DND-41 (cell line): Measurements from ENCODE around the gene SEMA4F.
A peak's percentile ranks its signal among the peaks of the same experiment; 100 is the strongest.

Experiments
- ATAC-seq: fragments of 200-7000 bp; cut with Tn5 transposase; 3 replicates; pipeline ENCODE4 v1.9.1; 2021; ENCODE audit warnings: low read depth; ENCODE audit not compliant: insufficient read depth
- DNase-seq: peaks from one replicate; pipeline ENCODE4 v3.0.0-alpha.2; 2020
- H2AFZ ChIP-seq: 2 replicates; pipeline ENCODE4 v1.6.0; 2012; ENCODE audit warnings: low read depth, low read length
- H3K27ac ChIP-seq: 2 replicates; pipeline ENCODE4 v1.5.1; 2012; ENCODE audit warnings: low read length, inconsistent platforms
- H3K27me3 ChIP-seq: fragments of 200-600 bp; sonication (generic); 2 replicates; pipeline ENCODE4 v1.6.0; 2012; ENCODE audit warnings: low read length, mild to moderate bottlenecking, inconsistent platforms; ENCODE audit not compliant: insufficient read depth, poor library complexity
- H3K36me3 ChIP-seq: 2 replicates; pipeline ENCODE4 v1.5.1; 2012; ENCODE audit warnings: low read length, inconsistent platforms; ENCODE audit not compliant: insufficient read depth
- H3K4me1 ChIP-seq: 2 replicates; pipeline ENCODE4 v1.5.1; 2012; ENCODE audit warnings: mild to moderate bottlenecking, low read length; ENCODE audit not compliant: insufficient read depth
- H3K4me2 ChIP-seq: 2 replicates; pipeline ENCODE4 v1.6.0; 2012; ENCODE audit warnings: mild to moderate bottlenecking, moderate library complexity, low read length, inconsistent platforms; ENCODE audit not compliant: insufficient read depth
- H3K4me3 ChIP-seq, 2 experiments: fragments of 200-600 bp in 1 of 2; shearing (Covaris generic) in 1 of 2; 2 replicates each; pipeline ENCODE4 v1.5.1; 2012 to 2016; ENCODE audit warnings: inconsistent platforms in 2 of 2, low read length in 2 of 2, mild to moderate bottlenecking in 2 of 2, low read depth in 1 of 2, moderate library complexity in 1 of 2
- H3K79me2 ChIP-seq: 2 replicates; pipeline ENCODE4 v1.6.0; 2012; ENCODE audit warnings: low read length, inconsistent platforms; ENCODE audit not compliant: insufficient read depth
- H3K9ac ChIP-seq: 2 replicates; pipeline ENCODE4 v1.6.0; 2012; ENCODE audit warnings: low read depth, mild to moderate bottlenecking, inconsistent platforms, low read length, moderate library complexity
- H3K9me3 ChIP-seq: 2 replicates; pipeline ENCODE4 v1.5.1; 2012; ENCODE audit warnings: low read length, moderate library complexity, mild to moderate bottlenecking, inconsistent platforms; ENCODE audit not compliant: insufficient read depth, severe bottlenecking
- H4K20me1 ChIP-seq: 2 replicates; pipeline ENCODE4 v1.6.0; 2012; ENCODE audit warnings: low read length; ENCODE audit not compliant: insufficient read depth
- EZH2 ChIP-seq: IDR thresholded peaks from 3 replicates; pipeline ENCODE4 v1.6.1; 2012; ENCODE audit warnings: borderline replicate concordance, low read depth, mild to moderate bottlenecking, moderate library complexity, low read length, inconsistent platforms; ENCODE audit not compliant: severe bottlenecking
- TF ChIP-seq, protein P1 (sequence below): IDR thresholded peaks from 2 replicates; pipeline ENCODE4 v1.5.1; 2012; ENCODE audit warnings: borderline replicate concordance, low read length, moderate library complexity, mild to moderate bottlenecking; ENCODE audit not compliant: poor library complexity, severe bottlenecking; ENCODE audit errors: extremely low read depth

Gene SEMA4F

DNA sequence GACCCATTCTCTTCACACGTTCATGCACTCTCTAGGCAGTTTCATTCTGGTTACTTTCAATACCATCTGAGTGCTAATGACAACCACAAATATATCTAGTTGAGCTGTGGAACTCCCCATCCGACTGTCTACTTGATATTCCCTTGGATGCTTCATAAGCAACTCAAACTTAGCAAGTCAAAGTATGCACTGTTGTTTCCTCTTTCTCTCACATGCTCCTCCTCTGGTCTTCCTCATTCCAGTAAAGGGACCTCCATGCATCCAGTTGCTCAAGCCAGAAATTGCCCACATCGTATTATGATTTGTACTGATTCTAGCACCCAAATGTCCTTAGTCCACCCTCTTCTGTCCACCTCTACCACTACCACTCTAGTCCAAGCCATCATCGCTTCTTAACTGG lies 22.3 kb downstream of the SEMA4F start:
- ATAC-seq (no peak), DNase-seq (no peak)
- H3K27ac ChIP-seq, result no peak overlapping the region
- no peaks in the 10 kb centered on the region for H4K20me1 ChIP-seq
- H2AFZ ChIP-seq, result no peak overlapping the region
- no peaks in the 10 kb centered on the region for H3K9me3 ChIP-seq
- H3K4me2 ChIP-seq, result no peak overlapping the region
- no peaks in the 10 kb centered on the region for H3K27me3 ChIP-seq
- no peak overlapping the region for H3K4me3 ChIP-seq
- no peaks in the 10 kb centered on the region for H3K4me1 ChIP-seq
- peaks cover 11% of the 10 kb centered on the region; the same call in 1 of the 2 replicates for H3K36me3 ChIP-seq
- no peaks in the 10 kb centered on the region for H3K79me2 ChIP-seq
- H3K9ac ChIP-seq, result no peak overlapping the region
- TF ChIP-seq, protein P1, sequence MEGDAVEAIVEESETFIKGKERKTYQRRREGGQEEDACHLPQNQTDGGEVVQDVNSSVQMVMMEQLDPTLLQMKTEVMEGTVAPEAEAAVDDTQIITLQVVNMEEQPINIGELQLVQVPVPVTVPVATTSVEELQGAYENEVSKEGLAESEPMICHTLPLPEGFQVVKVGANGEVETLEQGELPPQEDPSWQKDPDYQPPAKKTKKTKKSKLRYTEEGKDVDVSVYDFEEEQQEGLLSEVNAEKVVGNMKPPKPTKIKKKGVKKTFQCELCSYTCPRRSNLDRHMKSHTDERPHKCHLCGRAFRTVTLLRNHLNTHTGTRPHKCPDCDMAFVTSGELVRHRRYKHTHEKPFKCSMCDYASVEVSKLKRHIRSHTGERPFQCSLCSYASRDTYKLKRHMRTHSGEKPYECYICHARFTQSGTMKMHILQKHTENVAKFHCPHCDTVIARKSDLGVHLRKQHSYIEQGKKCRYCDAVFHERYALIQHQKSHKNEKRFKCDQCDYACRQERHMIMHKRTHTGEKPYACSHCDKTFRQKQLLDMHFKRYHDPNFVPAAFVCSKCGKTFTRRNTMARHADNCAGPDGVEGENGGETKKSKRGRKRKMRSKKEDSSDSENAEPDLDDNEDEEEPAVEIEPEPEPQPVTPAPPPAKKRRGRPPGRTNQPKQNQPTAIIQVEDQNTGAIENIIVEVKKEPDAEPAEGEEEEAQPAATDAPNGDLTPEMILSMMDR, result no peak
- TF ChIP-seq EZH2, result no peak

DNA sequence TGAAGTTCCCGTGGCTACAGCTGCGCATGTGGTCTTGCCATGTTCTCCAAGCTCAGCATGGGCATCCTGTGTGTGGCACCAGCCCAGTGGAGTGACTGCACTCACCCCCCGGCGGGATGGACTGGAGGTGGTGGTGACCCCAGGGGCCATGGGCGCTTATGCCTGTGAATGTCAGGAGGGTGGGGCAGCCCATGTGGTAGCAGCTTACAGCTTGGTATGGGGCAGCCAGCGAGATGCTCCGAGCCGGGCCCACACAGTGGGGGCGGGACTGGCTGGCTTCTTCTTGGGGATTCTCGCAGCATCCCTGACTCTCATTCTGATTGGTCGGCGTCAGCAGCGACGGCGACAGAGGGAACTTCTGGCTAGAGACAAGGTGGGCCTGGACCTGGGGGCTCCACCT lies 25.6 kb downstream of the SEMA4F start:
- no peak overlapping the region for H3K4me3 ChIP-seq
- no peaks in the 10 kb centered on the region for H3K4me1 ChIP-seq
- no peaks in the 10 kb centered on the region for H3K79me2 ChIP-seq
- no peaks in the 10 kb centered on the region for H3K9me3 ChIP-seq
- DNase-seq (no peak), ATAC-seq (no peak)
- no peak overlapping the region for H3K4me2 ChIP-seq
- H4K20me1 ChIP-seq, result no peaks in the 10 kb centered on the region
- H3K36me3 ChIP-seq, result peaks cover 11% of the 10 kb centered on the region; the same call in 1 of the 2 replicates
- no peak overlapping the region for H2AFZ ChIP-seq
- no peak for TF ChIP-seq EZH2
- TF ChIP-seq, protein P1, result no peak
- H3K27me3 ChIP-seq, result no peaks in the 10 kb centered on the region
- no peak overlapping the region for H3K27ac ChIP-seq
- H3K9ac ChIP-seq, result no peak overlapping the region

DNA sequence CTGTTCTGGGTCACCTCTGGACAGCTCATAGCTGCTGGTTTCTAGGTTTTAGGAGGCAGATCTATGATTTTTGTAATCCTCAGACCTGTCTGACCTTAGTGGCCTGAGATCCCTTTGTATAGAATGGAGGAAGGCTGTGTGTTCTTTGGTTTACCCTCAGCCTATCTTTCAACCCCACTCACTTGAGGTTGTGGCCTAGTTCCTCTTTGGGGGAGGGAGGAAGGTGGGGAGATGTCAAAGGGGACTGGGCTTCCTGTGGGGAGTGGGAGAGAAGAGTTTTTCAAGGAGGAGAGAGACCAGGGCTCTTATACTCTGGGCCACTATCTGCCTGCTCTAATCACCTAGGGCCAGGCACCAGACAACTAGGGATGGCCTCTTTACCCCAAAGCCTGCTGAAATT lies 28.5 kb downstream of the SEMA4F start:
- TF ChIP-seq, protein P1, result no peak
- TF ChIP-seq EZH2, result no peak
- Histone ChIP-seq H2AFZ (no peak overlapping the region), H3K27me3 (no peaks in the 10 kb centered on the region), H3K4me3 (no peak overlapping the region), H4K20me1 (no peaks in the 10 kb centered on the region), H3K36me3 (no peaks in the 10 kb centered on the region), H3K79me2 (no peaks in the 10 kb centered on the region), H3K4me1 (no peaks in the 10 kb centered on the region), H3K4me2 (no peak overlapping the region), H3K9ac (no peak overlapping the region), H3K9me3 (no peaks in the 10 kb centered on the region), H3K27ac (no peak overlapping the region)
- DNase-seq (no peak), ATAC-seq (0 out of 3 replicates have a peak, but pooled peaks have one; percentile 9)

DNA sequence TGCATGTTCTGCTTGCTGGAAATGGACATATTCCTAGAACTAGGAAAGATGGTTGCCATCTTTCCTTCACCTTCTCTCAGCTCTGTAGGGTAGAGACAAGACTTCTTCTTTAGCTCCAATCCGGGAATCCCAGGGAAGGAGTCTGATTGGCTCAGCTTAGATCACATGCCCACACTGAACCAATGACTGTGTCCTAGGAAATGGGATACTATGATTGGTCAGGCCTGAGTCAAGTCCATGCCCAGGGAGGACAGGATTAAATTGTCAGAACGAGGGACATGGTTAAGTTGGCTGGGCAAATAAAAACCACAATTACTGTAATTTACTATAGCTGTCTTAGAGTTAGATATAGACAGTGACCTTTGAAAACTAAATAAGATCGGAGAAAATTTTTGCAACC lies 31.4 kb downstream of the SEMA4F start:
- Histone ChIP-seq H3K4me1 (no peaks in the 10 kb centered on the region), H3K4me3 (no peak overlapping the region), H4K20me1 (no peaks in the 10 kb centered on the region), H3K36me3 (no peaks in the 10 kb centered on the region), H3K27me3 (no peaks in the 10 kb centered on the region), H3K9me3 (no peaks in the 10 kb centered on the region), H3K9ac (no peak overlapping the region), H3K79me2 (no peaks in the 10 kb centered on the region), H3K27ac (no peak overlapping the region), H3K4me2 (no peak overlapping the region), H2AFZ (no peak overlapping the region)
- no peak for DNase-seq
- ATAC-seq, result no peak
- TF ChIP-seq, protein P1, result no peak
- TF ChIP-seq EZH2, result no peak
